HepG2 (cell line): ENCODE results near the gene KLF13. TPM values are rescaled to one million over a fixed set of nuclear protein-coding genes. Genes with fewer than 3 reads are reported as not detected.

Source experiments
- BORCS8-MEF2B ChIP-seq: sonication (generic); formaldehyde crosslinking; IDR thresholded peaks from 2 replicates; pipeline ENCODE4 v1.8.0; 2022; ENCODE audit warnings: mild to moderate bottlenecking, missing genetic modification reagents
- ETV6 ChIP-seq: sonication (generic); formaldehyde crosslinking; conservative IDR thresholded peaks from 2 replicates; pipeline ENCODE4 v1.4.0; 2020; ENCODE audit warnings: missing genetic modification reagents
- FOXC1 ChIP-seq: sonication (generic); formaldehyde crosslinking; IDR thresholded peaks from 2 replicates; pipeline ENCODE4 v1.8.0; 2022; ENCODE audit warnings: mild to moderate bottlenecking, missing genetic modification reagents, borderline replicate concordance
- IKZF1 ChIP-seq: fragments of 450-650 bp; IDR thresholded peaks from 2 replicates; pipeline ENCODE4 v1.7.1; 2016
- MAFK ChIP-seq, 2 experiments: IDR thresholded peaks in 1 of 2; conservative IDR thresholded peaks in 1 of 2; 2 replicates each; pipeline ENCODE4 v1.6.1; 2011; ENCODE audit warnings: improper control_type of control experiment in 2 of 2, low read length in 2 of 2
- MIER2 ChIP-seq: IDR thresholded peaks from 2 replicates; pipeline ENCODE4 v1.6.1; 2016; ENCODE audit warnings: missing biosample characterization, missing genetic modification reagents
- MLXIP ChIP-seq: sonication (generic); formaldehyde crosslinking; IDR thresholded peaks from 2 replicates; pipeline ENCODE4 v1.9.0; 2021; ENCODE audit warnings: missing genetic modification reagents, borderline replicate concordance
- NCOA2 ChIP-seq: sonication (generic); formaldehyde crosslinking; IDR thresholded peaks from 2 replicates; pipeline ENCODE4 v1.8.0; 2022; ENCODE audit warnings: inconsistent platforms
- NFYB ChIP-seq: sonication (generic); formaldehyde crosslinking; IDR thresholded peaks from 2 replicates; pipeline ENCODE4 v1.4.0; 2020; ENCODE audit warnings: missing genetic modification reagents
- NR2C2 ChIP-seq: sonication (generic); formaldehyde crosslinking; IDR thresholded peaks from 2 replicates; pipeline ENCODE4 v1.4.0; 2020; ENCODE audit warnings: missing genetic modification reagents, mild to moderate bottlenecking, moderate library complexity, borderline replicate concordance
- POLR2G ChIP-seq: fragments of 200-400 bp; formaldehyde crosslinking; IDR thresholded peaks from 2 replicates; pipeline ENCODE4 v1.6.1; 2018; ENCODE audit warnings: mild to moderate bottlenecking, low read depth, low read length, moderate library complexity
- RBFOX2 ChIP-seq: fragments of 200-400 bp; formaldehyde crosslinking; IDR thresholded peaks from 2 replicates; pipeline ENCODE4 v1.6.1; 2017; ENCODE audit warnings: low read depth, mild to moderate bottlenecking, low read length
- YY1 ChIP-seq: IDR thresholded peaks from 2 replicates; pipeline ENCODE4 v1.6.1; 2011; ENCODE audit warnings: low read length, low read depth, moderate library complexity, mild to moderate bottlenecking; ENCODE audit not compliant: insufficient read depth, insufficient replicate concordance
- ZNF407 ChIP-seq: sonication (generic); formaldehyde crosslinking; IDR thresholded peaks from one replicate; pipeline ENCODE4 v1.5.1; 2020; ENCODE audit warnings: mild to moderate bottlenecking, missing genetic modification reagents; ENCODE audit errors: not compliant biosample characterization
- ZNF468 ChIP-seq: sonication (generic); formaldehyde crosslinking; IDR thresholded peaks from 2 replicates; pipeline ENCODE4 v1.8.0; 2022; ENCODE audit warnings: mild to moderate bottlenecking, moderate library complexity, missing genetic modification reagents
- ZNF839 ChIP-seq: sonication (generic); formaldehyde crosslinking; IDR thresholded peaks from 2 replicates; pipeline ENCODE4 v1.4.0; 2020; ENCODE audit warnings: missing genetic modification reagents, mild to moderate bottlenecking, borderline replicate concordance
- polyA plus RNA-seq, 8 experiments: library from polyadenylated mRNA; depleted of rRNA in 3 of 8; stranded (reverse) in 7 of 8; unstranded in 1 of 8; fragments of >200 nt; fragmentation: Illumina TruSeq in 4 of 8; extraction: Trizol in 4 of 8; gene quantifications; 2 replicates each; pipeline versions ENCODE4 v1.2.1 to v1.2.3, GENCODE V29; 2011 to 2016; ENCODE audit warnings: low read depth in 4 of 8, missing spikeins in 1 of 8, mixed read lengths in 1 of 8; ENCODE audit not compliant: insufficient read depth in 1 of 8
- total RNA-seq, 5 experiments: library from RNA; depleted of rRNA; stranded (reverse); fragments of >200 nt; fragmentation: Illumina TruSeq; extraction: Trizol; gene quantifications; 2 replicates each; pipeline ENCODE4 v1.2.3, GENCODE V29; 2016; ENCODE audit warnings: low read depth in 1 of 5
- TF ChIP-seq, protein P1 (sequence below): sonication (generic); formaldehyde crosslinking; IDR thresholded peaks from 2 replicates; pipeline ENCODE4 v1.5.0; 2020; ENCODE audit warnings: missing genetic modification reagents

Gene KLF13
- total and polyA plus RNA-seq, 2 of the 13 experiments (the other 11 are each of a cell fraction or from before 2014, with no cell fraction given), result 16.8 to 25.1 TPM

- TF ChIP-seq ZNF468 (CRISPR knock-in tag) (no peak), YY1 (no peak), ZNF839 (CRISPR knock-in tag) (no peak), IKZF1 (no peak), BORCS8-MEF2B (no peak), MLXIP (CRISPR knock-in tag) (no peak), MAFK (conservative IDR thresholded peaks at IDR 0.05 in 1 of 2, IDR thresholded peaks at IDR 0.05 in 1 of 2; ENCODE audit: low read length in 2 of 2) (no peak), NCOA2 (no peak), NR2C2 (CRISPR knock-in tag) (no peak; the same call in 1 of the 2 replicates), ZNF407 (CRISPR knock-in tag) (no peak), FOXC1 (CRISPR knock-in tag) (no peak), RBFOX2 (peak; percentile 78), POLR2G (peak; percentile 45), ETV6 (CRISPR knock-in tag) (no peak), NFYB (no peak), MIER2 (CRISPR knock-in tag) (no peak)
- TF ChIP-seq, protein P1, sequence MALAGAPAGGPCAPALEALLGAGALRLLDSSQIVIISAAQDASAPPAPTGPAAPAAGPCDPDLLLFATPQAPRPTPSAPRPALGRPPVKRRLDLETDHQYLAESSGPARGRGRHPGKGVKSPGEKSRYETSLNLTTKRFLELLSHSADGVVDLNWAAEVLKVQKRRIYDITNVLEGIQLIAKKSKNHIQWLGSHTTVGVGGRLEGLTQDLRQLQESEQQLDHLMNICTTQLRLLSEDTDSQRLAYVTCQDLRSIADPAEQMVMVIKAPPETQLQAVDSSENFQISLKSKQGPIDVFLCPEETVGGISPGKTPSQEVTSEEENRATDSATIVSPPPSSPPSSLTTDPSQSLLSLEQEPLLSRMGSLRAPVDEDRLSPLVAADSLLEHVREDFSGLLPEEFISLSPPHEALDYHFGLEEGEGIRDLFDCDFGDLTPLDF, result no peak
These were observed 1.2 kb downstream of the KLF13 start (continued) for GRCh38 chr15:31327669-31328427.
